HL-60/S4 (cell line): ENCODE measurements around the gene NAV3.

ENCODE experiments used
- in situ Hi-C: fragments of 300-500 bp; cut with MboI; formaldehyde crosslinking; loops from 2 replicates; pipeline ENCODE4 v1.14.3; 2022; ENCODE audit warnings: low sequenced_read_pairs

The NAV3 gene

DNA sequence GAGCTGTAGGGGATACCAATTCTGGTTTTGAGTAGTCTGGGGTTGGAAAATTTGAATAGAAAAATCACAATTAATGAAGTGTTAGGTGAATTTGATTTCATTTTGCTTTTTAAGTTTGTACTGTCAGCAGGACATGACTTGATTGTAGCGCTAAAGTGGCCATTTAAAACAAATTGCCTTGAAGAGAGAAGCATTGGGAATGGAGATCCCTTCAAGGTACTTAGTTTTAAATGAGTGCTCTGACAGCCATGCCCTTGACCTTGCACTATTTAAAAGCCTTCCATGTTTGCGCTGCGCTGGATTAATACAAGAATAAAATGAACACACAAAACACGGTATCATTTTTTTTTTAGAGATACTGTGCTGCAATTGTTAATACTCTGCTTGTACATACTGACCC lies 345.9 kb downstream of the NAV3 start:
- in situ Hi-C loops = no loop called here

DNA sequence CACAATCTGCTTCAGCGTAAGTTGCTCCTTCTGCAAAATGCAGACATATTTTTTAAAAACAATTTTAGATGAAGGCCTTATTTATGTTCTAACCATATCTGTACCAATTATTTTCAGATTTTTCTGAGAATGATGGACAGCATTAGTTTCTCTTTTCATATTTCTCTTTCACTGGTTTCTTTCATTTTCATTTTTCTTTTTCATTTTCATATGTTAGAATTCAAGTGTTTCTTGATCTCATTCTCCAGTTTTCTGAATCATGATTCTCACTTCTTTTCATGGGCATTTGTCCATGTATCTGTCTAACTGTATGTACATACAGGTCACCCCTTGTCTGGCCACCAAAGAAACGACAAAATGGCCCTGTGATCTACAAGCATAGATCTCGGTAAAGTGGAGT lies 346.6 kb downstream of the NAV3 start:
- in situ Hi-C loops = no loop called here

DNA sequence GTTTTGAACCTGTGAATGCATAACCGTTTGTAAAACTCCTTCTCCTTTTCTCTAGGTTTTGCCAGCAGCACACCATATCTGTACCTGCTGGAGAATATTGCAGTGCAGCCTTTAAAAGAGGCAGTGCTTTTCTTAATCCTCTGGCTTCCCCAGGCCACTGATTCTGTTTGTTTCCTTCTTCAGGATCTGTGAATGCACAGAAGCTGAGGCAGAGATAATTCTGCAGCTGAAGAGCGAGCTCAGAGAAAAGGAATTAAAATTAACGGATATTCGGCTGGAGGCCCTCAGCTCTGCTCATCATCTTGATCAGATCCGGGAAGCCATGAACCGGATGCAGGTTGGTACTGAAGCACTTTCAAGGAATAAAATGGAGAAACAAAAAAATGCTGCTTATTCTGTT lies 348.7 kb downstream of the NAV3 start:
- in situ Hi-C loops = no loop called here

DNA sequence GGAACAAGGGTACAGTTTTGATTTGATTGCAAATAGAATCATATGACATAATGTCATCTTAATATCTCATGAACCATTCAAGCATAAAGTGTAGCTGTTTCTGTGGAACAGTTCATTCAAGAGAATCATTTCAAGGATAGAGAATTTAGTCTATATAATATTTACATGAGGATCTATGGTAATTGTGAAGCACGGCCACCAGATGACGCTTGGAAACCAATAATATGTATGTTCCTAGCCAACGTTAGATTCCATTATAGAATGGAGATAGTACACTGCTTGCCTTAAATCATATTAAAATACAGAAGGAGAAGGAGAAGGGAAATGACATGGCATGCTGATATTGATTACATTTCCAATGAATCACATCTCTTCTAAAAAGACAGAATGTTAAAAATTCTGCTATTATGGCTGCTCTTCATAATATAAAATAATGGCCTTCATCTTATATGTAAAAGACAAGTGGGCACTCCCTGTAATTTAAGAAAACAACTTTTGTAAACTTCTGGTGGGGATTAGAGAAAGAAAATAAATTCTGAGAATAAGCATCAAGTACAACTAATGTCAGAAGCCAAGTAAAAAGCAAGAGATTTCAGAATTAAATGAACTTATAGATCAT lies 351.0 kb downstream of the NAV3 start:
- in situ Hi-C loops = no loop called here

DNA sequence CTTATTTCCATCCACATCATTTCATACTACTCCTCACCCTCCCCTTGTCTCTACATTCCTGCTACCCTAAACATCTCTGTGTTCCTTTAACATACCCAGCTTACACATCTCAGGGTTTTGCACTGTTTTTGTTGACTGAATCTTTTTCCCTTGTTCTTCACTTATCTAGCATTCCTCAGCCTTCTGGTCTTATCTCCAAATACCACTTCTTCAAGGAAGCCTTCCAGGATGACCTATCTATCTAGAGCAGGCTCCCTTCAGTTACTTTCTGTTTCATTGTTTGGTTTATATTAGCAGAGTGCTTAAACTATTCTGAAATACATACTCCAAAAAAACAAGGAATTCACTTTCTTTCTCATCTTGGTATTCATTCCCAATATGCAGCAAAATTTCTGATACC lies 353.1 kb downstream of the NAV3 start:
- in situ Hi-C loops = no loop called here

DNA sequence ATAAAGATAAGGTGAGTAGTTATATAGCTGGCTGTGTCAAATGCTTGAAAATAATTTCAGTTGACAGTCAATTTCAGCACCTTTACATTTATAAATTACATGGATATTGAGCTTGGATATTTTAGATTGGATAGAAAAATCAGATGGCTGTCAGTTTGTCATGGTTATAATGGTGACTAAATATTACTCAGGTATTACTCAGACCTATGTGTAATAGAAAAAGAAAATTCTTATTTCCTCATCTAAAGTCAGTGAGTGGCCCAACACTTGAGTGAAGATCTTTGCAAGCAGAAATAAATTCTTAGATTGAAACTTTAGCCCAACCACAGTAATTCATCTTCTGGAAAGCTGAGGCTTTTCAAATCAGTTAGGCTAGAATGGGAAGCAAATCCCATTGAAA lies 354.4 kb downstream of the NAV3 start:
- in situ Hi-C loops = no loop called here

DNA sequence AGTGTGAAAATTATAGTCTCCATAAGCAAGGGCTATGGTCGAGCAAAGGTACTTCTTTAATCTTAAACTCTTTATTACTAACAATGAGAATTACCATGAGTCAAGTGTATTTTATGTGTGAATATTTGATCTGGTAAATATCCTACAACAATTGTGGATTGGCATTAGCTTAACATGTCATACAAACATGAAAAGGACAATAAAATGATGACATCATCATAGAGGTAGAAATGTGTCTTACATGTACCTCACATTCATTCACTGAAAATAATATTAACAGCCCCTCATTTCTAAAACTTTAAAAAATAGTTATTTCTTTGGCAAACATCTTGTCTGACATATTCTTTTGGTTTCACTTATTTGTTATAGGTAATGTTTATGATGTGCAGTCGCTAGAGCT lies 355.0 kb downstream of the NAV3 start:
- in situ Hi-C loops = no loop called here

DNA sequence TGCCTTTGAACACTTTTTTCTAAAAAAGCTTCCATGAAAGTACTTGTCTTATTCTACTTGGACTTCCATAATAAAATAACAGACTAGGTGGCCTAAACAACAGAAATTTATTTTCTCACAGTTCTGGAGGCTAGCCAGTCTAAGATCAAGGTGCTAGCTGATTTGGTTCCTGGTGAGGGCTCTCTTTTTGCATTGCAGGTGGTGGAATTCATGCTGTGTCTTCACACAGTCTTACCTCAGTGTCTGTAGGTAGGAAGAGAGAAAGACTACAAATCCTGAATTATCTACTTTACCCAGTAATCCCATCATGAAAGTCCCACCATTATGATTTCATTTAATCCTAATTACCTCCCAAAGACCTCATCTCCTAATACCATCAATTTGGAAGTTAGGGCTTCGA lies 356.0 kb downstream of the NAV3 start:
- in situ Hi-C loops = no loop called here

DNA sequence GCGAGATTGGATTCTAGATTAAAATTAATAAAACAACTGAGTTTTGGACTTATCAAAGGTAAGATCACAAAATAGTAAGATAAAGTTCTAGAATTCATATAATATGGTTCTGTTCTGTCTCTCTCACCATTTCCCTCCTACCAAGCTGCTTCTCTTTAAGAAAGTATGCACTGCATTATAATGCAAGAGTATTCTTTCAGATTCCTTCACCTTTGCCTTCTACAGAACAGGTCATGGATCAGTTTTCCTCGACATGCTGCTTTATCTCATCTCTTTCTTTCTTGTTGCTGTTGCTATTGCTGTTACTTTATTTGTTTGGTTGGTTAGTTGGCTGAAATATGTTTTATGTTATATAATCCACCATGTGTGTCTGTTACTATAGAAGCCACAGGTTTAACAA lies 357.0 kb downstream of the NAV3 start:
- in situ Hi-C loops = no loop called here

DNA sequence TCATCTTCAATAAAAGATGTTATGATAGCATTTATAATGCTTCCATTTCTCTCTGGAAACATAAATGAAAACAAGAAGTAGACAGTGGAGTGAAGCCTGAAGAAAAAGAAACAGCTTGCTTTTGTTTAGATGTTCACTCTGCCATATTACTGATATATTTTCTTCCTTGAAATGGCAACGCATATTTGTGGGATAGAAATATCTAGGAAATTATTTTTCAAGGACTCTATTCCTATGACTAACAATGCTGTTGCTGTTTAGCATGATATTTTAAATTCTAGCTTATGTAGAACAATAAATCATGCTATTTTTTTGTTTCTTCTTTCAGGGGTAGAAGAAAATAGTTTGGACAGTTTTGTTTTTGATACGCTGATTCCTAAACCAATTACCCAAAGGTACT lies 359.0 kb downstream of the NAV3 start:
- in situ Hi-C loops = no loop called here

DNA sequence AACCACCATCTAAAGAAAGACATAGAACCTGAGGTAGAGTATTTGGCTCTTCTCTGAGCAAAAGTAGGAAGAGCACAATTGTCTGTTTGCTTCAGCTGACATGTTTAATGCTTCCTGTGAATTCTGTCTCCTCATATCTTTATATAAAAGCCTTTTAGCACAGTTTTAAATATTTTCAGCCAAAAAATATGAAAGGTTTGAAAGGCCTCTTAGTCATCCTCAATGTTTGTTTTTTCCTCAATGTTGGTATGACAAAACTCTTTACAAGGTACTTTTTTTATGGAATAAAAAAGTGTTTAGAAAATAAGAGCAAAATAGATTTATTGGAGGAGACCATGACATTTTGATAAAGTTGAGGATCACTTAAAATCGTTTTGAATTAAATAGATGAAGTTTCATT lies 360.9 kb downstream of the NAV3 start:
- in situ Hi-C loops = no loop called here

DNA sequence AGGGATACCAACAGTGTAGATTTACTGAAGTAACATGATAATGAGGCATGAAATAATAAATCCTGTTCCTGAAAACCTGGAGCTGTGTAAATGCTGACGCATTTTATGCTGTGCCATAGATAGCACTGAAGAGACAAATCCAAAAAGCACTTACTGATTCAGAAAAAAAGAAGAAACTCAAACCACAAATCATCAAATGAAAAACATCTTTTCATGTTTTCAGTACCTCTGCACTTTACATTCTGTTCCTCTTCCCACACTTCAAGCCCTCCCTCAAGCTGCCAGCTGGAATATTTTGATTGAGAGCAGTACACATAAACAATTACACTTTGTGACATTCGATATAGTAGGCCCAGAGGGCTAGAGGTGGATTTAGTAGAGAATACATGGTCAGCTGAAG lies 362.3 kb downstream of the NAV3 start:
- in situ Hi-C loops = no loop called here

DNA sequence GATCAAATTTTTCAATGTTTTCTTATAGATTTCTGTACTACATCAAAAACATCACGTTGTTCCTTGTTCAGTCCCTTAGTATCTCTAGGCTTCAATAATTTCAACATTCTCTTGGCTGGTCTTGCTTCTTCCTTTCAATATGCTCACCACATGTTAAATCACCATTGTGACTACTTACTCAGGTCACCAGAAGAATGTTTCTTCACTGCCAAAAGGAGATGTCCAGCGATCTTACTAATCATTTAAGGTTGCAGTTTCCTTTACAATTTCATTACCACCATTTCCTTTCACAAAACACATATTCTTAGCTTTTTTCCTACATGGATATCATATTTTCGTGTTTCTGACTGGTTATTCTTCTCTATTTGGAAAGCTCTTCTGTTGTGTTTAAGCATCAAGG lies 363.8 kb downstream of the NAV3 start:
- in situ Hi-C loops = no loop called here

DNA sequence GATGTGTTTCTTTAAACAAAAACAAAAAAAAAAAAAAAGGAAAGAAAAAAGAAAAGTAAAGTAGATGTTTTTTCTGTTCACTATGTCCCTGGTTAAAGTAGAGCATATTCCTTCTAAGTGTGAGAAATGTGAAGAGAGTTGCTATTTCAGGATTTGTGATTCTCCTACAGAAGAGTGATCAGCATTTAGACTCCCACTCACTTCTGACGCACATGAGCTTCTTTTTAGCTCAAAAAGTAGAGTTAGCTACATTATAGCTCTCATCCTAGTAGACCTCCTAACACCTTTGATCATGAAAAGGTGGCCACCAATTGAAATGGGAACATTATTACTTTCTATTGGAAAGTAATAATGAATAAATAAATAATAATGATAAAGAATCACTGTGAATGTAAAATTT lies 368.2 kb downstream of the NAV3 start:
- in situ Hi-C loops = no loop called here

DNA sequence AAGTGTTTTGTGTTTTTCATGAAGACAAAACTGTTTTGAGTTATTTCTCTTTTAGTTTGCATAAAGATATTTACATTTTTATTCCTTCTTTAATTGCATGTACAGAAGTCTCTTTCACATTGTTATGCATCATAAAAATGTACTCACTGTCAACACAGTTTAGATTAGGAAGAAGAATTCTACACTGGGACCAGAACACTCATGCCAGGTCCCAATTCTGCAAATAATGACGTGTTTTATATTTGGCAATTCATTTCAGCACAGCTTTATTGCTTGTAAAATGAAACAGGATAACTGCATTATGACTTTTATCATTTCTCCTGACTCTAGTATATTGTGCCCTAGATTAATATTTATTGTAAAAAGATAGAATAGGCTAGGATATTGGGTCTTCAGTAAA lies 369.2 kb downstream of the NAV3 start:
- in situ Hi-C loops = no loop called here

DNA sequence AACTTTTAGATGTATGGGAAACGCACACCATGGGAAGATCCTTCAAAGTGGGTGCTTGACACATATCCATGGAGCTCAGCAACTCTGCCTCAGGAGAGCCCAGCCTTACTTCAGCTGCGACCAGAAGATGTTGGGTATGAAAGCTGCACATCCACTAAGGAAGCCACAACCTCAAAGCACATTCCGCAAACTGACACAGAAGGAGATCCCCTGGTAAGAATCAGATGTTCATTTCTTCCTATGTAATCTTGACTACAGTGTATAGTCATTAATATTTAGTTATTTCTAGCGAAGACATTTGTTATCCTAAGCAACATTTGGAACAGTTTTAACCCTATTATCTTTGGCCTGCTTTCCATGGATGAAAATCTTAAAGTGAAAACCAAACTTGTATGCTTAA lies 374.2 kb downstream of the NAV3 start:
- in situ Hi-C loops = no loop called here

DNA sequence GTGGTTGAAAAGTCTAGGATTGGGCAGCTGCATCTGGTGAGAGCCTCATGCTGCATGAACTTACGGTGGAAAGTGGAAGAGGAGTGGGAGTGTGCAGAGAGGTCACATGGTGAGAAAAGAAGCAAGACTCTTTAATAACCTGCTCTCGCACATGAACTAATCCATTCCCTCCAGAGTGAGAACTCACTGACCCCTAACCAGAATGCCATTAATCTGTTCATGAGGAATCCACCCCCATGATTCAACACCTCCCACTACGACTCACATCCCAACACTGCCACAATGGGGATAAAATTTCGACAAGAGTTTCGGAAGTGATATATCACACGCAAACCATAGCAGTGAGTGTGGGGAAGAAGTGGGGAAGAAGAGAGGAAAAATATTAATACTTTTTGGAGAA lies 377.4 kb downstream of the NAV3 start:
- in situ Hi-C loops = no loop called here

DNA sequence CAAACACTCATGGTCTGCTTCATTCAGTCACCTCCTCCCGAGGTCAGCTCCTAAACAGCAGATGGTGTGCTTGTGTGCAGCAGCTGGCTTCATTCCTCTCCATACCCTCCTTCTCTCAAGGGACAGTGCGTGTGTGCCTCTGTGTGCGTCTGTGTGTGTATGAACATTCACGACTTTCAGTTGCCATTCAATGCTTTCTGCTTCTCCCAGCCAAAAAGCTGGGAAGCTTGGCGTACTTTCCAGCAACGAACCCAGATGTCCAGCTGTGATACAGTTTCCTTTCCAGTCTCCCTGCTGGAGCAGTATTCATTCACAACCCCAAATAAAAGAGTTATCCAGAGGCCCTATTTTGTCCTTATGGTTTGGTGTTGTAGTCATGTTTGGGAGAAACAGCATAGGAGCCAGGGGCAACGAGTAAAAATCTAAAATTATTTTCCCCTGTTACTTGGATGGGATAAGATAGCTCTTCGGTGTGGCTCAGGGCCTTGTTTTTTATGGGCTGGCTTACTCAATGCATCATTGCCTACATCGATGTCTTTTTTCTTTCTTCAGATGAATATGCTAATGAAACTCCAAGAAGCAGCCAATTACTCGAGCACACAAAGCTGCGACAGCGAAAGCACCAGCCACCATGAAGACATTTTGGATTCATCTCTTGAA lies 379.3 kb downstream of the NAV3 start:
- in situ Hi-C loops = no loop called here

DNA sequence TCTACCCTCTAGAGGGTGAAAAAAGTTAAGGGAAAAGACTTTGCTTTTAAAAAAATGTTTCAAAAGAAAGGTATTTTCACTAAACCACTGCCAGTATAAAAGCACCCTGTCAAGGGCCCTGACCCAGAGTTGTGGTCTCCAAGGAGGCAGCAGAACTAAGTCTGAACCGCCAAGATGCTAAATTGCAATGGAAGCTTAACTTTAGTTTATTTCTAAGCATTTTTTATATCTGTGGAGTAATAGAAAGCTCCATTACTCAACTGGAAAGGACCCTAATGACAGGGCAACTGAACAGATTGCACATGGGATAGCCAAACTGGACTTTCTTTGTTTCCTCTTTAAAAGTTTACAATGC lies 379.8 kb downstream of the NAV3 start:
- in situ Hi-C loops = no loop called here

DNA sequence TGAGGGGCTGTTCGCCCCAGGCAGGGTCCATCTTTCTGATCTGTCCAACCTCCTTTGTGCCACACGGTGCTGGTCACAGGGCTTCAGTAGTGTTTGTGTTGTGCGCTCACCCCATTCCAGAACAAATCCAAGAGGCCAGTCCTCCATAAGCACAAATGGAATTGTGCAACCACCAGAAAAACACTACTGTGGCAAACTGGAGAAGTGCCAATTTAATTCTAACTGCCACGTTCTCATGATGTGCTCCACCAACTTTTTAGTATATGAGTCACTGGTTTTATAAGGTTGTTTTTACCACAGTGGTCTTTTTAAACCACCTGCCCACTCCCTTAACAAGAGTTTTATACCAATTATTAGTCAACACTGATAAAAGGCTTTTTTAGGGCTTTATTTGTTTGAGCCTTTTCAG lies 380.2 kb downstream of the NAV3 start:
- in situ Hi-C loops = no loop called here

DNA sequence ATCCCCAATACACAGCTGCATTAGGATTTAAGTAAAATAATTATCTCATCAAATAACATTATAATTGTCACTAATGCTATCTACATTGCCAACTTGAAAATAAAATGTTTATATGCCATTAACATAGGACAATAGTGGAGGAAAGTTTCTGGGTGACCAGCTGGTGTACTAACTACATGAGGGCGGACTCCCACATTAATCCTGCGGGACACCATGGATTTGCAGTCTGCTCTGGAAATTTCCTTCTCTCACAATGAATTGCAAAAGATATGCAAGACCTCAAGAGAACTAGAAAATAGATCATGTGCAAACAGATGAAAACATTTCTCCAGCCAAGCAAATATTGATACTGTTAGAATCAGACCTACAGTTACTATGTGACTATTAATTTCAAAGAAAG lies 390.1 kb downstream of the NAV3 start:
- in situ Hi-C loops = no loop called here

DNA sequence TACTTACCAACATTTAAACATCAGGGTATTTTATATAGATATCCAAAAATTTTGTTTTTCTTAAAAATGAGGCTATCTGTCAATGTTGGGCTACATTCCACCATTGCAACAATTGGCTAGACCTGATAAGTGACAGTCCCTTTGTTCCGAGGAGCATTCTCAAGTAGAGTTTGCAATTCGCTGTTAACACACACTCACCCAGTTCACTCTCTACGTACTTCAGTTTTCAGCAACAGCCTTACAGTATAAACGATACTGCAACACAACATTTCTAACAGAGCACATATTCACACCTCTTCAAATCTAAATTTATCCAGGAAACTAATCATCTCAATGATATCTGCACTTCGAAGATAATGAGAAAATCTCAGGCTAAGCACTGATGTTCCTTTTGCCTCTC lies 393.5 kb downstream of the NAV3 start:
- in situ Hi-C loops = no loop called here

DNA sequence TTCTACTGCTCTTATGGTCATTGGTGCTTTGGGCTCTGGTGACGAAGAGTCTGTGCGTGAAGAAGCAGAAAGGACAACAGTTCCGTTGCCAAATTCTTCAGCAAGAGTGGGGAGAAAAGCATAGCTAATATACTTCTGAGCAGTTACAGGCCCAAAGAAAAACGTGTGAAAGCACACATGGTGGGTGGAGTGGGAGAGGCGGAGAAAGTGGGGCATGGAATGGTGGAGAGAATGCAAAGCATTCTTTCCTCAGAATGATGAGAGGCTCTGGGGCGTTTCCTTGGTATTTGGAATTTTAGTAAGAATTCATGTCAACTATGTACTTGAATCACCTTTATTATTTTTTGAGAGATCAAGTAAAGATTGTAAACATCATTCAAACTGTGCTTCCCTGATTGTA lies 396.1 kb downstream of the NAV3 start:
- in situ Hi-C loops = no loop called here
